K562 (cell line): Measurements from ENCODE around the gene SDHC. TPM values are rescaled to one million over a fixed set of nuclear protein-coding genes. Genes with fewer than 3 reads are reported as not detected.
A peak's percentile ranks its signal among the peaks of the same experiment; 100 is the strongest.

Experiments
- ATAC-seq: fragments of 200-7000 bp; cut with Tn5 transposase; 3 replicates; pipeline ENCODE4 v1.9.1; 2020; ENCODE audit warnings: moderate library complexity
- BruUV-seq: library from RNA; stranded (reverse); fragments of 400-500 nt; replicated peaks from 2 replicates; lab custom pipeline; 2021; lab: Mats Ljungman, UMichigan
- CTCF ChIA-PET: fragments of 300-600 bp; formaldehyde crosslinking; extraction: SDS; loops from one replicate; lab custom pipeline; 2021; ENCODE audit warnings: low intra/inter-chr PET ratio; lab: Yijun Ruan, JAX
- POLR2A ChIA-PET: fragments of 300-600, 350-650 bp; sonication (Branson Sonifier 250); formaldehyde crosslinking; extraction: SDS; loops from one replicate; lab custom pipeline; 2021; ENCODE audit warnings: antibody characterized with exemption, inconsistent platforms; lab: Yijun Ruan, JAX
- DNase-seq, 4 experiments: peaks; one replicate each; pipeline versions ENCODE4 v3.0.0 to v3.0.0-alpha.2; 2011 to 2018; ENCODE audit warnings: low spot score in 3 of 4, mixed read lengths in 3 of 4; ENCODE audit errors: extremely low read depth in 1 of 4
- FAIRE-seq: peaks from 2 replicates; lab custom pipeline; 2011; peaks lifted over from hg19 to GRCh38; lab: Jason Lieb, UNC
- H2AFZ ChIP-seq: 2 replicates; pipeline ENCODE4 v1.6.0; 2011; ENCODE audit warnings: low read depth, low read length, control low read depth, inconsistent platforms
- H3K27ac ChIP-seq: fragments of 200-600 bp; 3 replicates; pipeline ENCODE4 v1.8.0; 2011; ENCODE audit warnings: low read depth, mild to moderate bottlenecking, control low read depth, inconsistent platforms, low read length, moderate library complexity, mixed read lengths; ENCODE audit errors: extremely low read depth
- H3K27me3 ChIP-seq, 2 experiments: fragments of 300-600 bp in 1 of 2; 2 replicates in 1 of 2; 3 replicates in 1 of 2; pipeline versions ENCODE4 v1.6.0 to v1.8.0; 2011; ENCODE audit warnings: inconsistent platforms in 2 of 2, low read length in 2 of 2, mild to moderate bottlenecking in 1 of 2, mixed read lengths in 1 of 2, moderate library complexity in 1 of 2; ENCODE audit not compliant: control insufficient read depth in 2 of 2, insufficient read depth in 2 of 2
- H3K36me3 ChIP-seq: fragments of 300-600 bp; 3 replicates; pipeline ENCODE4 v1.8.0; 2011; ENCODE audit warnings: mild to moderate bottlenecking, low read length, inconsistent platforms; ENCODE audit not compliant: control insufficient read depth, insufficient read depth
- H3K4me1 ChIP-seq, 2 experiments: fragments of 200-600 bp in 1 of 2; replicated peaks in 1 of 2; 2 replicates in 1 of 2; 3 replicates in 1 of 2; pipeline versions ENCODE4 v1.5.1 to v1.8.0; 2011; ENCODE audit warnings: inconsistent platforms in 2 of 2, low read length in 2 of 2, mild to moderate bottlenecking in 1 of 2, mixed read lengths in 1 of 2, moderate library complexity in 1 of 2; ENCODE audit not compliant: control insufficient read depth in 2 of 2, insufficient read depth in 2 of 2
- H3K4me2 ChIP-seq: 2 replicates; pipeline ENCODE4 v1.6.1; 2011; ENCODE audit warnings: low read length, control low read depth, inconsistent platforms, mixed read lengths; ENCODE audit not compliant: insufficient read depth
- H3K4me3 ChIP-seq: fragments of 200-600 bp; sonication (generic), shearing (Covaris generic); 2 replicates; pipeline ENCODE4 v1.5.1; 2016; ENCODE audit warnings: control low read depth, inconsistent platforms
- H3K79me2 ChIP-seq: fragments of 200-600 bp; 3 replicates; pipeline ENCODE4 v1.8.0; 2011; ENCODE audit warnings: low read length, inconsistent platforms; ENCODE audit not compliant: control insufficient read depth, insufficient read depth
- H3K9ac ChIP-seq, 2 experiments: 2 replicates each; pipeline versions ENCODE4 v1.6.0 to v1.6.1; 2011; ENCODE audit warnings: low read depth in 2 of 2, low read length in 2 of 2, control low read depth in 1 of 2, inconsistent platforms in 1 of 2, mild to moderate bottlenecking in 1 of 2, mixed read lengths in 1 of 2; ENCODE audit not compliant: insufficient read depth in 1 of 2
- H3K9me1 ChIP-seq: one replicate; pipeline ENCODE4 v1.6.0; 2011; ENCODE audit warnings: inconsistent platforms, mild to moderate bottlenecking, low read length, moderate library complexity; ENCODE audit not compliant: control insufficient read depth, insufficient read depth
- H3K9me3 ChIP-seq: replicated peaks from 2 replicates; pipeline ENCODE4 v1.5.1; 2011; ENCODE audit warnings: low read depth, low read length, inconsistent platforms; ENCODE audit not compliant: control insufficient read depth, insufficient read depth
- H4K20me1 ChIP-seq: replicated peaks from 2 replicates; pipeline ENCODE4 v1.6.1; 2011; ENCODE audit warnings: low read length, inconsistent platforms, mixed read lengths; ENCODE audit not compliant: control insufficient read depth, insufficient read depth
- CBFA2T3 ChIP-seq: fragments of 450-650 bp; IDR thresholded peaks from 2 replicates; pipeline ENCODE4 v1.6.1; 2017
- ELF2 ChIP-seq: fragments of 250-450 bp; sonication (Bioruptor Pico); IDR thresholded peaks from 2 replicates; pipeline ENCODE4 v1.5.0; 2021; ENCODE audit warnings: mild to moderate bottlenecking
- HDAC2 ChIP-seq: fragments of 450-650 bp; IDR thresholded peaks from 2 replicates; pipeline ENCODE4 v1.6.1; 2016; ENCODE audit warnings: mild to moderate bottlenecking
- KDM1A ChIP-seq, 2 experiments: fragments of 450-650 bp; IDR thresholded peaks; 2 replicates each; pipeline ENCODE4 v1.6.1; 2016; ENCODE audit warnings: mild to moderate bottlenecking in 2 of 2
- in situ Hi-C: fragments of 300-500 bp; cut with MboI; formaldehyde crosslinking; loops from 4 replicates; pipeline ENCODE4 v1.15.0; 2018; ENCODE audit warnings: inconsistent platforms, mixed read lengths
- intact Hi-C: fragments of 100-400 bp; cut with micrococcal nuclease; formaldehyde crosslinking; loops from 2 replicates; pipeline ENCODE4 v1.14.2; 2022
- polyA plus RNA-seq, 8 experiments: library from polyadenylated mRNA; depleted of rRNA in 4 of 8; stranded (reverse) in 5 of 8; unstranded in 3 of 8; fragments of >200 nt; fragmentation: Nextera tagmentation in 2 of 8; fragmentation: Illumina TruSeq in 1 of 8; extraction: Ambion mirVana in 2 of 8; extraction: Trizol in 1 of 8; gene quantifications; 2 replicates each; pipeline versions ENCODE4 v1.2.1 to v1.2.3, GENCODE V29; 2011 to 2014; ENCODE audit warnings: inconsistent platforms in 1 of 8, missing spikeins in 1 of 8
- total RNA-seq, 7 experiments: library from RNA; depleted of rRNA in 6 of 7; stranded (reverse); fragments of >200 nt in 6 of 7; fragmentation: Illumina TruSeq in 2 of 7; extraction: Trizol in 2 of 7; gene quantifications; 2 replicates each; pipeline versions ENCODE4 v1.2.1 to v1.2.3, GENCODE V29; 2011 to 2021; ENCODE audit warnings: low replicate concordance in 1 of 7
- TF ChIP-seq, protein P1 (sequence below): sonication (generic); formaldehyde crosslinking; IDR thresholded peaks from 2 replicates; pipeline ENCODE4 v1.8.1; 2023; ENCODE audit warnings: mild to moderate bottlenecking, missing genetic modification reagents
- TF ChIP-seq, protein P2 (sequence below): fragments of 250-450 bp; sonication (Bioruptor Pico); IDR thresholded peaks from 2 replicates; pipeline ENCODE4 v1.6.1; 2021; ENCODE audit warnings: mild to moderate bottlenecking
- TF ChIP-seq, protein P3 (sequence below): sonication (generic); IDR thresholded peaks from 2 replicates; pipeline ENCODE4 v1.6.1; 2016

SDHC gene
- total and polyA plus RNA-seq, 9 of the 15 experiments (the other 6 are each of a cell fraction or from before 2014, with no cell fraction given) = 7.7 to 309 (median 174) TPM

DNA sequence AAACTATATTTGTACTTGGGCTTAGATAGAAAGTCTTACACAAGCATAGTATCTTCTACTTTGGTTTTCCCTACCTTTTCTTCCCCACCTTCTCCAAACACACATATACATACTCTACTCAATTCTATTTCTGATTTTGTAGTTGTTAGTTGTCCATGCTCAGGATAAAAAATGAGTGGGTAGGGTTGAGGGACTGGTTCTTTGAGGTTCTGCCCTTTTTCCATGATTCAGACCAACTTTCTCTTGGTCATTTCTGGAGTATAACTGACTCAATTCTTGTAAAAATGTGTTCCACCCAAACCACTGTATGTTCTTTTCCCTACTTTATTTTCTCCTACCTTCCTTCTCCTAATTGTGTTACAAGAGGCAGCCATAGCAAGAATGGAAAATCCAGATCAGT is 50.2 kb downstream of the SDHC start (continued):
- TF ChIP-seq, protein P1, sequence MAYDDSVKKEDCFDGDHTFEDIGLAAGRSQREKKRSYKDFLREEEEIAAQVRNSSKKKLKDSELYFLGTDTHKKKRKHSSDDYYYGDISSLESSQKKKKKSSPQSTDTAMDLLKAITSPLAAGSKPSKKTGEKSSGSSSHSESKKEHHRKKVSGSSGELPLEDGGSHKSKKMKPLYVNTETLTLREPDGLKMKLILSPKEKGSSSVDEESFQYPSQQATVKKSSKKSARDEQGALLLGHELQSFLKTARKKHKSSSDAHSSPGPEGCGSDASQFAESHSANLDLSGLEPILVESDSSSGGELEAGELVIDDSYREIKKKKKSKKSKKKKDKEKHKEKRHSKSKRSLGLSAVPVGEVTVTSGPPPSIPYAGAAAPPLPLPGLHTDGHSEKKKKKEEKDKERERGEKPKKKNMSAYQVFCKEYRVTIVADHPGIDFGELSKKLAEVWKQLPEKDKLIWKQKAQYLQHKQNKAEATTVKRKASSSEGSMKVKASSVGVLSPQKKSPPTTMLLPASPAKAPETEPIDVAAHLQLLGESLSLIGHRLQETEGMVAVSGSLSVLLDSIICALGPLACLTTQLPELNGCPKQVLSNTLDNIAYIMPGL = no peak
- TF ChIP-seq ELF2 (CRISPR knock-in tag) (no peak), KDM1A (IDR thresholded peaks at IDR 0.05) (no peak), HDAC2 (no peak), CBFA2T3 (no peak)

DNA sequence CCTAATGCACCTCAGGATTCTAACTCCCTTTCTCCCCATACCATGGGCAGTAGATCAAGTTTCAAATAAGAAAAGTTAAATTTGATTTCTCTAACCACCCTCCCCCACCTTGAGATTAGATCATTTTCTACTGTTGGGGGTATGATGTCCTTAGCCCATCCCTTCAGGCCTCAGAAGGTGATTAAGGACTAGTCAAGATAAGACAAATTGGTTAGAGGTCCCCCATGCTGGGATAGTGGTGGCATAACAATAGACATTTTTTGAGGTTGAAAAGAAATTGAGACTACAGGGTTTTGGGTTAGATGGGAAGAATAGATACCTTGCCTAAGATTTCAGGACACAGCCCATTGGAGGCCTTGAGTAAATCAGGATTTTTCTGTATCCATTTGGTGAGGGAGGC is 51.0 kb downstream of the SDHC start:
- Histone ChIP-seq H3K4me2 (no peak overlapping the region), H3K9me3 (no peaks in the 10 kb centered on the region), H3K36me3 (peaks cover 43% of the 10 kb centered on the region), H2AFZ (no peak overlapping the region), H4K20me1 (no peaks in the 10 kb centered on the region), H3K27me3 (no peaks in the 10 kb centered on the region), H3K4me1 (peaks cover 2 to 3% of the 10 kb centered on the region in 2 experiments; a peak in 3 of 5 replicates), H3K9me1 (no peaks in the 10 kb centered on the region), H3K9ac (no peak overlapping the region; a peak in 1 of 4 replicates), H3K79me2 (no peaks in the 10 kb centered on the region), H3K4me3 (no peak overlapping the region), H3K27ac (no peak overlapping the region)
- no TSS peak for BruUV-seq
- ATAC-seq (no peak), FAIRE-seq (no peak), DNase-seq (peak in 1 of 4 experiments; percentile 20)
- CTCF ChIA-PET = no interaction called here
- TF ChIP-seq, protein P2, sequence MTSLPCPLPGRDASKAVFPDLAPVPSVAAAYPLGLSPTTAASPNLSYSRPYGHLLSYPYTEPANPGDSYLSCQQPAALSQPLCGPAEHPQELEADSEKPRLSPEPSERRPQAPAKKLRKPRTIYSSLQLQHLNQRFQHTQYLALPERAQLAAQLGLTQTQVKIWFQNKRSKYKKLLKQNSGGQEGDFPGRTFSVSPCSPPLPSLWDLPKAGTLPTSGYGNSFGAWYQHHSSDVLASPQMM (CRISPR knock-in tag) = no peak
- TF ChIP-seq, protein P3, sequence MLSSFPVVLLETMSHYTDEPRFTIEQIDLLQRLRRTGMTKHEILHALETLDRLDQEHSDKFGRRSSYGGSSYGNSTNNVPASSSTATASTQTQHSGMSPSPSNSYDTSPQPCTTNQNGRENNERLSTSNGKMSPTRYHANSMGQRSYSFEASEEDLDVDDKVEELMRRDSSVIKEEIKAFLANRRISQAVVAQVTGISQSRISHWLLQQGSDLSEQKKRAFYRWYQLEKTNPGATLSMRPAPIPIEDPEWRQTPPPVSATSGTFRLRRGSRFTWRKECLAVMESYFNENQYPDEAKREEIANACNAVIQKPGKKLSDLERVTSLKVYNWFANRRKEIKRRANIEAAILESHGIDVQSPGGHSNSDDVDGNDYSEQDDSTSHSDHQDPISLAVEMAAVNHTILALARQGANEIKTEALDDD = peak; percentile 66
- POLR2A ChIA-PET = no interaction called here
- intact Hi-C loops (loop anchor here (5.0 kb wide), 2 partner anchors 58 to 138 kb away; partner anchors contain the start of genes MPZ and TOMM40L), in situ Hi-C loops (no loop called here)
